A673 (cell line): ENCODE data around the gene ABCB7.

Source experiments
- CTCF ChIP-seq: fragments of 300-800, 200-600 bp; sonication (generic); conservative IDR thresholded peaks from 2 replicates; pipeline ENCODE4 v1.5.1; 2017; ENCODE audit warnings: low read depth, mild to moderate bottlenecking, antibody characterized with exemption, low read length, moderate library complexity, mixed read lengths
- EZH2 ChIP-seq: fragments of 200-600 bp; sonication (generic); IDR thresholded peaks from 2 replicates; pipeline ENCODE4 v1.6.1; 2017; ENCODE audit warnings: borderline replicate concordance, low read depth, mild to moderate bottlenecking, mixed read lengths, antibody characterized with exemption, low read length; ENCODE audit not compliant: poor library complexity, severe bottlenecking

- TF ChIP-seq CTCF = no peak
- no peak for TF ChIP-seq EZH2
Observed at GRCh38 chrX:75155827-75156525, at the start of gene ABCB7.
